ENCODE measurements around the gene METRNL. TPM values are rescaled to one million over a fixed set of nuclear protein-coding genes. Genes with fewer than 3 reads are reported as not detected.

METRNL gene
- total RNA-seq, 4 donors from 2014 or later = 80.3 to 137 (median 87.7) TPM

DNA sequence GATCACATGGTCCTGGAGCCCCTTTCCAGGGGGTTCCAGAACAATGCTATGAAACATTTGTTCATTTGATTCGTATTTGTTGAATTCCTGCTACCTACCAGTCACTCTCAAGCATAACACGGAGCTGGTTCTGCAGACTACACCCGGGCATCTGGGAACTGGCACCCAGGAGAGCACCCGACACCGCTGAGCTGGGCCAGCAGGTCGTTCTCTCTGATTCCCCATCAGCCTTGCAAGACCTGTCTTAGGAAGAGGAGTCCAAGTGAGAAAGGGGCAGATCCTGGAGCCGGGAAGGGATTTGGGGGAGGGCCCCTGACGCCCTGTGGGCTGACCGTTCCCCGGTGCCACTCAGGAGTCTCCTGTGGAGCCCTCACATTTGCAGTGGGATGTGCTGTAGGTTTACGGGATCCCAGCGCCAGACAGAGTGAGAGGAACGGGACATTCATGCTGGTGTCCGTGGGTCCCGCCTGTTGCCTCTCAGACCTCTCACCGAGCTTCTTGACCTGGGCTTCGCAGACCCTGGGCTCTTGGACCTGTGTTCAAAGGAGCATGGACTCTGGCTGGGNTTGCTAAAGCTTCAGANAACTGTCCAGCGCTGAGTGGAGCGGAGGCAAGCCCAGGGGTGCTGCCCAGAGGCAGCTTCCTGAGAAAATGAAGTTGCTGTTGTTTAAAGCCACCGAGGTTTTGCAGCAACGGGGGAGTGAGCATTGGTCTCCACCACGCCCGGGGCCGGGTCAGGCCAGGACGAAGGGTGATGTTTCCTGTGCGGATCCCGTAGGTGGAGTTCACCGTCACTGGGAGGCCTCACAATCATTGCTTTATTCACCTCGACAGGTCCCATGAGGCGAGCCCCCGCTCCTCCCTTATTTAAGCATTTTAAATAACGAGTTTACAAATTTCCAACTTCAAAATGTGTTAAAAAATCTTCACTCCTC is 49.2 kb downstream of the METRNL start:
- intact Hi-C loops (cut with DNase I) = no loop called here
- no peaks in the 10 kb centered on the region for H3K4me1 ChIP-seq
- no peak for DNase-seq
- TF ChIP-seq, protein P1, sequence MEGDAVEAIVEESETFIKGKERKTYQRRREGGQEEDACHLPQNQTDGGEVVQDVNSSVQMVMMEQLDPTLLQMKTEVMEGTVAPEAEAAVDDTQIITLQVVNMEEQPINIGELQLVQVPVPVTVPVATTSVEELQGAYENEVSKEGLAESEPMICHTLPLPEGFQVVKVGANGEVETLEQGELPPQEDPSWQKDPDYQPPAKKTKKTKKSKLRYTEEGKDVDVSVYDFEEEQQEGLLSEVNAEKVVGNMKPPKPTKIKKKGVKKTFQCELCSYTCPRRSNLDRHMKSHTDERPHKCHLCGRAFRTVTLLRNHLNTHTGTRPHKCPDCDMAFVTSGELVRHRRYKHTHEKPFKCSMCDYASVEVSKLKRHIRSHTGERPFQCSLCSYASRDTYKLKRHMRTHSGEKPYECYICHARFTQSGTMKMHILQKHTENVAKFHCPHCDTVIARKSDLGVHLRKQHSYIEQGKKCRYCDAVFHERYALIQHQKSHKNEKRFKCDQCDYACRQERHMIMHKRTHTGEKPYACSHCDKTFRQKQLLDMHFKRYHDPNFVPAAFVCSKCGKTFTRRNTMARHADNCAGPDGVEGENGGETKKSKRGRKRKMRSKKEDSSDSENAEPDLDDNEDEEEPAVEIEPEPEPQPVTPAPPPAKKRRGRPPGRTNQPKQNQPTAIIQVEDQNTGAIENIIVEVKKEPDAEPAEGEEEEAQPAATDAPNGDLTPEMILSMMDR (IDR thresholded peaks at IDR 0.05) = no peak
- TF ChIP-seq POLR2A (IDR thresholded peaks at IDR 0.05) = no peak
- H3K4me3 ChIP-seq = no peak overlapping the region
- H3K27me3 ChIP-seq = peaks cover 0 to 58% (median 0%) of the 10 kb centered on the region in 4 donors
- no peaks in the 10 kb centered on the region for H3K36me3 ChIP-seq
- WGBS, 2 donors = 84 to 85% methylated on average over 19 to 21 of the region's 32 CpGs
- H3K9me3 ChIP-seq = no peaks in the 10 kb centered on the region
- no peak overlapping the region for H3K27ac ChIP-seq

- DNase-seq = no peak
- intact Hi-C loops (cut with DNase I) = no loop called here
- Histone ChIP-seq H3K4me1 (no peaks in the 10 kb centered on the region), H3K27me3 (peaks cover 0 to 57% (median 0%) of the 10 kb centered on the region in 4 donors), H3K4me3 (no peak overlapping the region), H3K36me3 (no peaks in the 10 kb centered on the region), H3K27ac (no peak overlapping the region), H3K9me3 (no peaks in the 10 kb centered on the region)
- 90% methylated on average over 8 to 11 of the region's 12 CpGs for WGBS, 2 donors
- no peak for TF ChIP-seq POLR2A (IDR thresholded peaks at IDR 0.05)
- TF ChIP-seq, protein P1 (IDR thresholded peaks at IDR 0.05) = no peak
These were observed 50.3 kb downstream of the METRNL start for GRCh38 chr17:83129676-83130075.

DNA sequence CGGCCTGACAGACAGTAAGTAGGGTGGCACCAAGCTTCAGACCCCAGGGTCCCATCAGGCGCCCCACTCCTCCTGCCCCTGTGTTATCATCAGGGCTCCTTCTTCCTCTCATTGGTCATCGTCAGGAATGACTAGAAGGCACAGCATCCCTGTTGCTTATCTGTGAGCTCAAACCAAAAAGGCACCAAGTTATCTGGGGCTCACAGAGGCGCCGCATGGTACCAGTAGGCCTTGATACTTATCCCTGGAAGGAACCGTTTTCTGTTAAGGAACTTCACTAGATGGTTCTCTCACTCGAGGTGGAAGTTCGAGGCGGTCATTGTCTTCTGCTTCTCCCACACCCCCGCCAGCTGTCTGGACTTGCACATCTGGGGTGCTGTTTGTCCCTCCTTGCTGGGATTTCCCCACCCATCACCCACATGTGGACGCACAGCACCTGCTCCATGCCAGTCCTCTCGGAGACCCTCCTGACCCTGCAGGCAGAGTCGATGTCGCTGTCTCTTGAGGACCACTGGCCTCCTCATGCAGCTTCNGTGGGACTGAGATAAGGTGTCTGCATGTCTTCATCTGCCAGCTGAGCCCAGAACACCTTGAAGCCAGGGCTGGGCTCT is 52.1 kb downstream of the METRNL start:
- Histone ChIP-seq H3K36me3 (no peaks in the 10 kb centered on the region), H3K27ac (no peak overlapping the region), H3K9me3 (no peaks in the 10 kb centered on the region), H3K4me3 (no peak overlapping the region), H3K4me1 (no peaks in the 10 kb centered on the region), H3K27me3 (peaks cover 0 to 51% (median 0%) of the 10 kb centered on the region in 4 donors)
- DNase-seq = no peak
- intact Hi-C loops (cut with DNase I) = no loop called here
- TF ChIP-seq, protein P1 (IDR thresholded peaks at IDR 0.05) = no peak
- TF ChIP-seq POLR2A (IDR thresholded peaks at IDR 0.05) = no peak
- WGBS, 2 donors = 92 to 93% methylated on average over 5 to 9 of the region's 14 CpGs

DNA sequence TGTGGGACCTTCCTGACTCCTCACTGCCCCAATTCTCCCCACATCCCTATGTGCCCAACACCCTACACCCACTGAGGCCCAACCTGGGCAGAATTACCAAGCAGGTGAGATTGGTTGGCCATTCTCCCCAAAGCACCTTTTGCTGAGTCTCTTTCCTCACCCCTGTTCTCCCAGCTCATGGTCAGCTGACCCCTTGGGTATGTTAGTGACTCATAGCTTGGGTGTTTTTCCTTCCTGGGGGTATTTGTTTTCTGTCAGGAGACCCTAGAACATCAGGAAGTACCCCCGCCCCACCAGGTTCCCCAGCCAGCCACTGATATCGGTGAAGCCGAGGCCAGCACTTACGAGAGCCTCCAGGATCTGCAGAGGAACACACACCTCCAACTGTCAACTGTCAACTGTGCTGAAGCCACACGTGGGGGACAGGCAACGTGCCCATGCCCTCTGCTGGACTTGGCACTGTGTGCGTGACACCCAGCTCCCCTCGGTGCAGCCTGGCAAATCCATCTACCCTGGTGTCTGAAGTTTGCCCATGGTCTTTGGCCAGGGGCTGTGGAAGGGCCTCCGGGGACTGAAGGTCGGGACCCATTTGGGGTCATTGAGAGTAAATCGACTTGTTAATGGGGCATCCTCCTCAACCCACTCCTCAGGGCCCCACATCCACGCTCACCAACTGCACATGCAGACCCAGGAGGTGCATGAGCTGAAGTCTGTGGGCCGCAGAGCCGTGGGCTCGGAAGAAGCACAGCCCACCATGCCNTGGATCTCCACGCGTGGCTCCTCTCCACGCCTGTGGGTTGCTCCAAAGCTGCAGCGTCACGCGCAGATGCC is 53.1 kb downstream of the METRNL start:
- H3K27ac ChIP-seq = no peak overlapping the region
- no peaks in the 10 kb centered on the region for H3K36me3 ChIP-seq
- 66 to 72% methylated on average over 8 to 13 of the region's 21 CpGs for WGBS, 2 donors
- peaks cover 0 to 52% (median 0%) of the 10 kb centered on the region in 4 donors for H3K27me3 ChIP-seq
- no peak for DNase-seq
- no peaks in the 10 kb centered on the region for H3K9me3 ChIP-seq
- no peaks in the 10 kb centered on the region for H3K4me1 ChIP-seq
- H3K4me3 ChIP-seq = no peak overlapping the region
- TF ChIP-seq, protein P1 (IDR thresholded peaks at IDR 0.05) = no peak
- TF ChIP-seq POLR2A (IDR thresholded peaks at IDR 0.05) = no peak
- intact Hi-C loops (cut with DNase I) = no loop called here

All from esophagus squamous epithelium (tissue), 5 donors.